Sigmoid colon (tissue), 4 donors: ENCODE results near the gene GRIK4.

ENCODE experiments used
- CTCF ChIP-seq, 4 experiments: fragments of 450-650 bp in 3 of 4; fragments of 200-600 bp in 1 of 4; IDR thresholded peaks; one replicate each; pipeline ENCODE4 v1.5.1; 2016 to 2019; ENCODE audit warnings: antibody characterized with exemption in 4 of 4, mild to moderate bottlenecking in 3 of 4, moderate library complexity in 2 of 4
- POLR2A ChIP-seq, 2 donors: fragments of 450-650 bp; IDR thresholded peaks; one replicate each; pipeline ENCODE4 v1.6.1; 2016; ENCODE audit warnings: antibody characterized with exemption in 2 of 2, mild to moderate bottlenecking in 2 of 2, moderate library complexity in 2 of 2
- POLR2AphosphoS5 ChIP-seq, 4 donors: sonication (generic); formaldehyde crosslinking; IDR thresholded peaks; one replicate each; pipeline ENCODE4 v1.6.1; 2017; ENCODE audit warnings: antibody characterized with exemption in 4 of 4

- TF ChIP-seq CTCF (IDR thresholded peaks at IDR 0.05) (no peak), POLR2AphosphoS5 (IDR thresholded peaks at IDR 0.05) (no peak), POLR2A (IDR thresholded peaks at IDR 0.05) (no peak)
These were observed 446.6 kb downstream of the GRIK4 start for GRCh38 chr11:120958185-120958584.
